H54 (cell line): ENCODE data around the gene HAO2.

Experiments
- DNase-seq: peaks from one replicate; pipeline ENCODE4 v3.0.0; 2011; ENCODE audit warnings: low spot score, mixed read lengths; ENCODE audit not compliant: insufficient read length
- FAIRE-seq: peaks from 3 replicates; lab custom pipeline; 2011; peaks lifted over from hg19 to GRCh38; lab: Jason Lieb, UNC
- POLR2A ChIP-seq: IDR thresholded peaks from 2 replicates; pipeline ENCODE4 v1.6.1; 2011; ENCODE audit warnings: low read depth, mild to moderate bottlenecking, low read length

HAO2 gene

GRCh38 chr1:119416006-119416640 lies 47.5 kb downstream of the HAO2 start:
- DNase-seq (no peak), FAIRE-seq (no peak)
- no peak for TF ChIP-seq POLR2A

GRCh38 chr1:119419109-119419508 lies 50.5 kb downstream of the HAO2 start:
- FAIRE-seq (no peak), DNase-seq (no peak)
- TF ChIP-seq POLR2A = no peak

- no peak for FAIRE-seq
- no peak for TF ChIP-seq POLR2A
- no peak for DNase-seq
Observed at GRCh38 chr1:119420638-119421037, 52.1 kb downstream of the HAO2 start.

GRCh38 chr1:119422631-119423030 lies 54.0 kb downstream of the HAO2 start:
- FAIRE-seq (no peak), DNase-seq (no peak)
- no peak for TF ChIP-seq POLR2A

GRCh38 chr1:119428991-119429390 lies 60.4 kb downstream of the HAO2 start:
- no peak for TF ChIP-seq POLR2A
- DNase-seq = no peak
- no peak for FAIRE-seq

- TF ChIP-seq POLR2A = no peak
- FAIRE-seq (no peak), DNase-seq (no peak)
Observed at GRCh38 chr1:119429687-119430086, 61.1 kb downstream of the HAO2 start.

GRCh38 chr1:119430486-119430885 lies 61.9 kb downstream of the HAO2 start:
- no peak for TF ChIP-seq POLR2A
- DNase-seq (no peak), FAIRE-seq (no peak)

DNA sequence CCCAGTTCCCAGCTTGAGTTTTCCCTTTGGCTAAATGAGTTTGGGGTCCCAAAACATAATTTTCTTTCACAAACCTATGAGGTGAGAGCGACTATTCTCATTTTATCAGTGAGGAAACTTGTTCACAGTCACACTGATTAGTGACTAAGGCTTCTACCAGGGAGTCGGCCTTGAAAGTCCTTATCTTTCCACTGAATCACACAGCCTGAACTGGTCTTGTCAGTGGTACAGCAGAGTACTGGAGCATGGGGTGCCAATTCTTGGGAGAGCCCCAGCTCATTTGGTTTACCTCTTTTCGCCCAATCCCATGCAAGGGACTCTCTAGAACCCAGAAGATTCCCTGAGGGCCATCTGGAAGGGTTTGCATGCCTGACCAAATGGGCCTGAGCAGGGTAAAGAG lies 63.3 kb downstream of the HAO2 start:
- FAIRE-seq (no peak), DNase-seq (no peak)
- no peak for TF ChIP-seq POLR2A

GRCh38 chr1:119435052-119435451 lies 66.5 kb downstream of the HAO2 start:
- no peak for FAIRE-seq
- no peak for TF ChIP-seq POLR2A
- no peak for DNase-seq

DNA sequence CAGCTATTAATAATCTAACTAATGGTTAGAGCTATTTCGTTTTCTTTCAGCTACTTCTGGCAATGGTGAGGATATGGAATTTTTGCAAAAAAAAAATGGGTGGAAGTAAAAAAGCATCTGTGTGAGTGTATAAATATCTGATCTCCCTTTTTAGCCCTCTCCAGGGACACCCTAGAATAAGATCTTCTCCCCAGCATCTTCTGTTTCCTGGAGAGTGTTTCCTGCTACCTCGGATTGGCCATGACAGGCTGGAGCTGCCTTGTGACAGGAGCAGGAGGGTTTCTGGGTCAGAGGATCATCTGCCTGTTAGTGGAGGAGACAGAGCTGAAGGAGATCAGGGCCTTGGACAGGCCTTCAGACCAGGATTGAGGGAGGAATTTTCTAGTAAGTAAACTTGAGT lies 70.2 kb downstream of the HAO2 start:
- no peak for FAIRE-seq

GRCh38 chr1:119440721-119441307 lies 72.2 kb downstream of the HAO2 start:
- no peak for TF ChIP-seq POLR2A
- no peak for FAIRE-seq
- DNase-seq = no peak

More for the DNA sequence above, 70.2 kb downstream of the HAO2 start:
- no peak for DNase-seq
- TF ChIP-seq POLR2A = no peak

- TF ChIP-seq POLR2A = no peak
- DNase-seq = no peak
- no peak for FAIRE-seq
Observed at GRCh38 chr1:119442756-119443155, 74.2 kb downstream of the HAO2 start.
